Activated CD4-positive, alpha-beta T cell treated with anti-CD3 and anti-CD28 coated beads, Interleukin-2, amount 10 ng/mL, durations not matched to agents 7 days and 5 days (primary cell): ENCODE measurements around the gene CPA5. TPM values are rescaled to one million over a fixed set of nuclear protein-coding genes. Genes with fewer than 3 reads are reported as not detected.
A peak's percentile ranks its signal among the peaks of the same experiment; 100 is the strongest.

ENCODE experiments used
- CTCF ChIA-PET: fragments of 350-600 bp; sonication (Branson Sonifier 250); formaldehyde crosslinking; loops from one replicate; lab custom pipeline; 2021; ENCODE audit warnings: antibody characterized with exemption; lab: Charles Lee
- POLR2A ChIA-PET: fragments of 350-600 bp; sonication (Branson Sonifier 250); formaldehyde crosslinking; loops from one replicate; lab custom pipeline; 2021; ENCODE audit warnings: antibody characterized with exemption; lab: Charles Lee
- DNase-seq: peaks from one replicate; pipeline ENCODE4 v3.0.0-alpha.2; 2020
- H3K27ac Mint-ChIP-seq: one replicate; pipeline ENCODE4 v1.8.0; 2021; ENCODE audit warnings: mild to moderate bottlenecking, moderate library complexity, mixed read lengths
- H3K27me3 Mint-ChIP-seq: one replicate; pipeline ENCODE4 v1.8.0; 2021; ENCODE audit warnings: mixed read lengths
- H3K36me3 Mint-ChIP-seq: one replicate; pipeline ENCODE4 v1.8.0; 2021; ENCODE audit warnings: low read depth, mixed read lengths
- H3K4me1 Mint-ChIP-seq: one replicate; pipeline ENCODE4 v1.8.0; 2021; ENCODE audit warnings: mixed read lengths
- H3K4me3 Mint-ChIP-seq: one replicate; pipeline ENCODE4 v1.8.0; 2021; ENCODE audit warnings: mild to moderate bottlenecking, moderate library complexity, mixed read lengths
- H3K9me3 Mint-ChIP-seq: one replicate; pipeline ENCODE4 v1.8.0; 2021; ENCODE audit warnings: mixed read lengths
- total RNA-seq, 2 experiments: library from RNA; stranded (reverse); gene quantifications; one replicate each; pipeline ENCODE4 v1.2.3, GENCODE V29; 2021

CPA5 gene
- total RNA-seq, 2 experiments from 2014 or later: not detected

- Mint-ChIP-seq H3K9me3 (no peaks in the 10 kb centered on the region), H3K4me1 (peaks cover 2% of the 10 kb centered on the region), H3K36me3 (no peaks in the 10 kb centered on the region), H3K27ac (no peak overlapping the region), H3K4me3 (no peak overlapping the region), H3K27me3 (no peaks in the 10 kb centered on the region)
- no peak for DNase-seq
- CTCF ChIA-PET: no interaction called here
- POLR2A ChIA-PET: no interaction called here
Observed at GRCh38 chr7:130387628-130388403, 43.2 kb downstream of the CPA5 start.

- ChIA-PET POLR2A (no interaction called here), CTCF (no interaction called here)
- Mint-ChIP-seq H3K36me3 (peaks cover 3% of the 10 kb centered on the region), H3K27ac (no peak overlapping the region), H3K4me3 (no peak overlapping the region), H3K4me1 (peaks cover 9% of the 10 kb centered on the region), H3K9me3 (no peaks in the 10 kb centered on the region), H3K27me3 (no peaks in the 10 kb centered on the region)
- no peak for DNase-seq
Observed at GRCh38 chr7:130388671-130389070, 44.1 kb downstream of the CPA5 start.

GRCh38 chr7:130390486-130390885, 45.9 kb downstream of the CPA5 start:
- CTCF ChIA-PET: no interaction called here
- no peak for DNase-seq
- Mint-ChIP-seq H3K4me1 (peaks cover 27% of the 10 kb centered on the region), H3K9me3 (no peaks in the 10 kb centered on the region), H3K27ac (no peak overlapping the region), H3K36me3 (peaks cover 12% of the 10 kb centered on the region), H3K27me3 (no peaks in the 10 kb centered on the region), H3K4me3 (no peak overlapping the region)
- POLR2A ChIA-PET: no interaction called here

- DNase-seq: no peak
- CTCF ChIA-PET: no interaction called here
- Mint-ChIP-seq H3K4me1 (peaks cover 29% of the 10 kb centered on the region), H3K36me3 (peaks cover 12% of the 10 kb centered on the region), H3K27ac (peak overlapping the region; percentile 92), H3K27me3 (no peaks in the 10 kb centered on the region), H3K9me3 (no peaks in the 10 kb centered on the region), H3K4me3 (no peak overlapping the region)
- POLR2A ChIA-PET: interaction anchor here (0.6 kb wide), 1 partner anchor 273 kb away, joined by 4 read pairs; no protein-coding TSS in a partner anchor
Observed at GRCh38 chr7:130393101-130393561, 48.5 kb downstream of the CPA5 start.

GRCh38 chr7:130393841-130394411, 49.3 kb downstream of the CPA5 start:
- peak overlapping the region; percentile 92 for H3K27ac Mint-ChIP-seq
- ChIA-PET POLR2A (no interaction called here), CTCF (interaction anchor here (1.0 kb wide), 3 partner anchors 10 to 66 kb away, joined by 3 to 5 read pairs (median 3); no protein-coding TSS in a partner anchor)
- H3K4me1 Mint-ChIP-seq: peaks cover 32% of the 10 kb centered on the region
- peak overlapping the region; percentile 58 for H3K4me3 Mint-ChIP-seq
- H3K9me3 Mint-ChIP-seq: no peaks in the 10 kb centered on the region
- no peak for DNase-seq
- H3K36me3 Mint-ChIP-seq: peaks cover 20% of the 10 kb centered on the region
- no peaks in the 10 kb centered on the region for H3K27me3 Mint-ChIP-seq

- Mint-ChIP-seq H3K27ac (peak overlapping the region; percentile 92), H3K4me3 (peak overlapping the region; percentile 58), H3K27me3 (no peaks in the 10 kb centered on the region), H3K4me1 (peaks cover 35% of the 10 kb centered on the region), H3K9me3 (no peaks in the 10 kb centered on the region), H3K36me3 (peaks cover 21% of the 10 kb centered on the region)
- CTCF ChIA-PET: interaction anchor here (1.0 kb wide), 3 partner anchors 9 to 67 kb away, joined by 3 to 5 read pairs (median 3); no protein-coding TSS in a partner anchor
- peak; percentile 60 for DNase-seq
- POLR2A ChIA-PET: no interaction called here
Observed at GRCh38 chr7:130394421-130395195, 50.0 kb downstream of the CPA5 start.

- H3K27me3 Mint-ChIP-seq: no peaks in the 10 kb centered on the region
- H3K4me3 Mint-ChIP-seq: no peak overlapping the region
- no peak for DNase-seq
- H3K27ac Mint-ChIP-seq: peak overlapping the region; percentile 46
- CTCF ChIA-PET: no interaction called here
- POLR2A ChIA-PET: no interaction called here
- H3K9me3 Mint-ChIP-seq: no peaks in the 10 kb centered on the region
- peaks cover 35% of the 10 kb centered on the region for H3K4me1 Mint-ChIP-seq
- H3K36me3 Mint-ChIP-seq: peaks cover 26% of the 10 kb centered on the region
Observed at GRCh38 chr7:130395421-130395820, 50.8 kb downstream of the CPA5 start.

- Mint-ChIP-seq H3K4me3 (no peak overlapping the region), H3K27me3 (no peaks in the 10 kb centered on the region), H3K9me3 (no peaks in the 10 kb centered on the region), H3K27ac (no peak overlapping the region), H3K36me3 (peaks cover 33% of the 10 kb centered on the region), H3K4me1 (peaks cover 35% of the 10 kb centered on the region)
- POLR2A ChIA-PET: no interaction called here
- no peak for DNase-seq
- CTCF ChIA-PET: no interaction called here
Observed at GRCh38 chr7:130396109-130396508, 51.5 kb downstream of the CPA5 start.

GRCh38 chr7:130397051-130397757, 52.6 kb downstream of the CPA5 start:
- POLR2A ChIA-PET: no interaction called here
- no peak overlapping the region for H3K27ac Mint-ChIP-seq
- H3K4me1 Mint-ChIP-seq: peaks cover 35% of the 10 kb centered on the region
- H3K9me3 Mint-ChIP-seq: no peaks in the 10 kb centered on the region
- H3K36me3 Mint-ChIP-seq: peaks cover 36% of the 10 kb centered on the region
- no peak for DNase-seq
- CTCF ChIA-PET: interaction anchor here (0.6 to 1.6 kb wide), 2 partner anchors 17 to 658 kb away, joined by 3 to 4 read pairs; no protein-coding TSS in a partner anchor
- no peak overlapping the region for H3K4me3 Mint-ChIP-seq
- no peaks in the 10 kb centered on the region for H3K27me3 Mint-ChIP-seq

- no peak for DNase-seq
- H3K27me3 Mint-ChIP-seq: no peaks in the 10 kb centered on the region
- H3K4me1 Mint-ChIP-seq: peaks cover 33% of the 10 kb centered on the region
- CTCF ChIA-PET: interaction anchor here (0.6 to 1.6 kb wide), 2 partner anchors 17 to 657 kb away, joined by 3 to 4 read pairs; no protein-coding TSS in a partner anchor
- POLR2A ChIA-PET: no interaction called here
- no peak overlapping the region for H3K27ac Mint-ChIP-seq
- H3K4me3 Mint-ChIP-seq: no peak overlapping the region
- peaks cover 36% of the 10 kb centered on the region for H3K36me3 Mint-ChIP-seq
- H3K9me3 Mint-ChIP-seq: no peaks in the 10 kb centered on the region
Observed at GRCh38 chr7:130397758-130398073, 53.1 kb downstream of the CPA5 start.

- no peaks in the 10 kb centered on the region for H3K9me3 Mint-ChIP-seq
- CTCF ChIA-PET: interaction anchor here (1.6 kb wide), 1 partner anchor 16 kb away, joined by 4 read pairs; no protein-coding TSS in a partner anchor
Observed at GRCh38 chr7:130398526-130399090, 54.0 kb downstream of the CPA5 start.

GRCh38 chr7:130400120-130400572, 55.5 kb downstream of the CPA5 start:
- Mint-ChIP-seq H3K4me3 (no peak overlapping the region), H3K27me3 (no peaks in the 10 kb centered on the region), H3K4me1 (peaks cover 11% of the 10 kb centered on the region), H3K9me3 (no peaks in the 10 kb centered on the region), H3K27ac (no peak overlapping the region), H3K36me3 (peaks cover 27% of the 10 kb centered on the region)
- no peak for DNase-seq
- ChIA-PET CTCF (no interaction called here), POLR2A (no interaction called here)

More at GRCh38 chr7:130398526-130399090, 54.0 kb downstream of the CPA5 start:
- peaks cover 35% of the 10 kb centered on the region for H3K36me3 Mint-ChIP-seq
- peaks cover 27% of the 10 kb centered on the region for H3K4me1 Mint-ChIP-seq
- POLR2A ChIA-PET: no interaction called here
- peak overlapping the region; percentile 61 for H3K27ac Mint-ChIP-seq
- no peak for DNase-seq
- H3K4me3 Mint-ChIP-seq: no peak overlapping the region
- no peaks in the 10 kb centered on the region for H3K27me3 Mint-ChIP-seq
